ENCODE measurements around the gene USP12. TPM values are rescaled to one million over a fixed set of nuclear protein-coding genes. Genes with fewer than 3 reads are reported as not detected.
A peak's percentile ranks its signal among the peaks of the same experiment; 100 is the strongest.
"Not testable (repeated sequence)": the region's sequence is repeated elsewhere in the genome, so short reads cannot be mapped to it uniquely, and the experiment has no call there.

USP12 gene
- total RNA-seq (10 to 100 TPM; 26.9 to 37.3 (median 34.3) TPM), polyA plus RNA-seq (10 to 100 TPM; 13.3 to 18.8 (median 16.1) TPM)
- long read RNA-seq, donor 1, full-length matches to known transcripts = 14 of 14 reads
- long read RNA-seq, donor 1, partial matches to known transcripts = 0 of 14 reads
- long read RNA-seq, donor 1, other reads (novel, unspliced or antisense) = 0 of 14 reads
- long read RNA-seq, donor 2, full-length matches to known transcripts = 11 of 11 reads
- long read RNA-seq, donor 2, partial matches to known transcripts = 0 of 11 reads
- long read RNA-seq, donor 2, other reads (novel, unspliced or antisense) = 0 of 11 reads

GRCh38 chr13:27171244-27171826, at the start of gene USP12:
TSS of gene USP12 (minus strand) at chr13:27171811. CDS start at chr13:27171639, 172 bp downstream.
- 0 to 1% (median 0%) methylated on average over 24 to 88 of the region's 88 CpGs for WGBS, 5 donors

GRCh38 chr13:27219611-27220010, 48.0 kb upstream of the USP12 start:
- peaks cover 0 to 13% (median 0%) of the 10 kb centered on the region in 6 donors for H3K4me1 ChIP-seq
- 82 to 90% (median 88%) methylated on average over 10 to 19 of the region's 19 CpGs for WGBS, 5 donors
- TF ChIP-seq CTCF (IDR thresholded peaks at IDR 0.05 in 8 of 11, conservative IDR thresholded peaks at IDR 0.05 in 3 of 11) = no peak
- no peak for TF ChIP-seq POLR2A (IDR thresholded peaks at IDR 0.05)
- no peak for TF ChIP-seq POLR2AphosphoS5 (IDR thresholded peaks at IDR 0.05)
- H3K9me3 ChIP-seq = peaks cover 0 to 13% (median 0%) of the 10 kb centered on the region in 8 donors
- intact Hi-C loops (cut with DNase I; ENCODE audit: low total_unique reads) = no loop called here
- no peak overlapping the region for H3K27ac ChIP-seq
- H3K27me3 ChIP-seq (replicated peaks in 1 of 7) = no peaks in the 10 kb centered on the region
- DNase-seq = no peak
- H3K4me3 ChIP-seq = no peak overlapping the region
- peaks cover 0 to 5% (median 0%) of the 10 kb centered on the region in 6 donors for H3K36me3 ChIP-seq

More at GRCh38 chr13:27171244-27171826, at the start of gene USP12:
- Histone ChIP-seq H3K4me1 (peaks cover 29 to 85% (median 55%) of the 10 kb centered on the region in 6 donors), H3K9me3 (no peaks in the 10 kb centered on the region), H3K36me3 (no peaks in the 10 kb centered on the region), H3K27me3 (replicated peaks in 1 of 7) (no peaks in the 10 kb centered on the region), H3K4me3 (peak within 1 kb of the TSS; percentile 68 to 85 (median 74)), H3K27ac (peak within 1 kb of the TSS; percentile 82 to 99 (median 95))
- no peak for DNase-seq
- TF ChIP-seq CTCF (IDR thresholded peaks at IDR 0.05 in 8 of 11, conservative IDR thresholded peaks at IDR 0.05 in 3 of 11) (peak in 2 of 11 experiments; percentile 26 to 41), POLR2A (IDR thresholded peaks at IDR 0.05) (no peak)
- intact Hi-C loops (cut with DNase I; ENCODE audit: low total_unique reads) = no loop called here

GRCh38 chr13:27218861-27219260, 47.2 kb upstream of the USP12 start:
- H3K36me3 ChIP-seq; DNase-seq; H3K27me3 ChIP-seq (replicated peaks in 1 of 7); H3K27ac ChIP-seq; H3K4me3 ChIP-seq; intact Hi-C loops (cut with DNase I; ENCODE audit: low total_unique reads): not testable (repeated sequence)
- WGBS, 5 donors = 29 to 76% (median 60%) methylated on average over 1 of the region's 1 CpG
- H3K9me3 ChIP-seq = peaks cover 0 to 13% (median 0%) of the 10 kb centered on the region in 8 donors
- peaks cover 0 to 13% (median 0%) of the 10 kb centered on the region in 6 donors for H3K4me1 ChIP-seq

- intact Hi-C loops (cut with DNase I; ENCODE audit: low total_unique reads); DNase-seq; H3K36me3 ChIP-seq; H3K27me3 ChIP-seq (replicated peaks in 1 of 7); H3K4me3 ChIP-seq; H3K27ac ChIP-seq: not testable (repeated sequence)
- WGBS, 5 donors = 43 to 78% (median 59%) methylated on average over 2 of the region's 2 CpGs
- Histone ChIP-seq H3K4me1 (peaks cover 0 to 12% (median 0%) of the 10 kb centered on the region in 6 donors), H3K9me3 (peaks cover 0 to 13% (median 0%) of the 10 kb centered on the region in 8 donors)
These were observed 46.2 kb upstream of the USP12 start for GRCh38 chr13:27217791-27218190.

- DNase-seq; H3K4me3 ChIP-seq; H3K27me3 ChIP-seq (replicated peaks in 1 of 7); H3K27ac ChIP-seq; H3K4me1 ChIP-seq; intact Hi-C loops (cut with DNase I; ENCODE audit: low total_unique reads); H3K36me3 ChIP-seq: not testable (repeated sequence)
- peaks cover 0 to 22% (median 12%) of the 10 kb centered on the region in 8 donors for H3K9me3 ChIP-seq
- 86 to 94% (median 90%) methylated on average over 5 of the region's 5 CpGs for WGBS, 5 donors
These were observed 41.8 kb upstream of the USP12 start for GRCh38 chr13:27213386-27213785.
